NCI-H1417 (cell line): ENCODE measurements around the gene PDE9A.
A peak's percentile ranks its signal among the peaks of the same experiment; 100 is the strongest.

Experiments
- DNase-seq, 3 experiments: peaks; one replicate each; lab custom pipeline; 2025; lab: John Stamatoyannopoulos, UW

Gene PDE9A

DNA sequence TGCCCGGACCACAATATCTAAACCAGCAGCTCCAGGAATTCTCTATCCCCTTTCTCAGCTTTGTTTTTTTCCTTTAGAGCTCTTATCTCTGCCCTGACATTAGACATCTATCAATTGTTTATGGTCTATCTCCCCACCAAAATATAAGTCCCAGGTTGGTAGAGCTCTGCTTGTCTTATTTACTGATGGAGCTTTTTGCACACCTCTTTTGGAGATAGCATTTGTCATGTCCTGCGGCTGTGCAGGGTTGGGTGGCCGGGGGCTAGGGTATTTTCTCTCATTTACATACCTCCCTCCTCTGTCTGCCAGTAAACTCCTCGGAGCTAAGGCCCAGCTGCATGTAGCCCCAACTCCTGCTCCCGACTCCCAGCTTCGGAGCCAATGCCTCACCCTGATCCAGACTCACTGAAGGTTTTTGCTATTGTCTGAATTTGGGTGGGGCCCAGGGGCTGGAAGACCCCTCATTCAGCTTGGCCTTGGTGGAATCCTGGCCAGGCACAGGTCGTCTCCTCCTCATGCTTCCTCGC lies 11.1 kb upstream of the PDE9A start:
- DNase-seq: no peak

DNA sequence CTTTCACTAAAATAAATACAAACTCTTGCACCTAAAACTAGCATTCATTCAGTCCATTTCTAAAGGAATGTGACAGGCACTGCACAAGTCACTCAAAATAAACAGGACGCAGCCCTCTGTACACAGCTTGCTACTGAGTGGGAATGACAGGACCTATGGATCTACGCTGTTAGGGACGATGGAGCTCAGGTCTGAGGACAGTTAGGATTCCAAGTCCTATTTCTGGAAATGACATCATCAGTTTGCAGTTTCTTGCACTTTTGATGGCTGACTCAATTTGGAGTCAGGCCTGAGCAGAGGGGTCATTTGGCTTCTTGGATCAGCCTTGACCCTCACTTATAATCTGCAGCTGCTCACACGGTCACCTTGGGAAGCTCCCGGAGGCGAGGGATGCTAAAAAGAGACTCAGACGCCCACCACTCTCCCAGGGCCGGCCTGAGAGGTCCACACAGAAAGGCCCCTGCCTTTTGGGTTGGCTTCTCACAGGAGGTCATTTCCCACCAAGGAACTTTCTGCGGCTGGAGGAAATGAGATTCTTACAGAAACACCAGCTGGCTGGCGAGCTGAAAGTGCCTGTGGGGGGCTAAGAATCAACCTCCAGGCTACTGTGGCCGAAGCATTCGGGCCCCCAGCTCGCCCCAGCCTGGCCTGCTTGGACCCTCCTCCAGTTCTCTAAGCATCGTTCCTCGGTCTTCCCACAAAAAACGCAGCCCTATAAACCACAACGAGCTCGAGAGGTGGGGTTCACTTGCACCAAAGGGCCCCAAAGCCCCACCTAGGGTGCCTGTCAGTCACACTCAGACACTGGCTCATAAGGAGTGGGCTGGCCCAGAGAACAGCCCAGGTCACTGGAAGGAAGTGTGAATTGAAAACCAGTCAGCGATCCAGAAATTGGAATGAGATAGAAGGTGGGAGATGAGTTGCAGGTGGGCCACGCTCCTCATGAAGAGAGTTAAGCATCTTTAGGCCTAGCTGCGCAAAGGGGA lies 8.9 kb upstream of the PDE9A start:
- DNase-seq: no peak

DNA sequence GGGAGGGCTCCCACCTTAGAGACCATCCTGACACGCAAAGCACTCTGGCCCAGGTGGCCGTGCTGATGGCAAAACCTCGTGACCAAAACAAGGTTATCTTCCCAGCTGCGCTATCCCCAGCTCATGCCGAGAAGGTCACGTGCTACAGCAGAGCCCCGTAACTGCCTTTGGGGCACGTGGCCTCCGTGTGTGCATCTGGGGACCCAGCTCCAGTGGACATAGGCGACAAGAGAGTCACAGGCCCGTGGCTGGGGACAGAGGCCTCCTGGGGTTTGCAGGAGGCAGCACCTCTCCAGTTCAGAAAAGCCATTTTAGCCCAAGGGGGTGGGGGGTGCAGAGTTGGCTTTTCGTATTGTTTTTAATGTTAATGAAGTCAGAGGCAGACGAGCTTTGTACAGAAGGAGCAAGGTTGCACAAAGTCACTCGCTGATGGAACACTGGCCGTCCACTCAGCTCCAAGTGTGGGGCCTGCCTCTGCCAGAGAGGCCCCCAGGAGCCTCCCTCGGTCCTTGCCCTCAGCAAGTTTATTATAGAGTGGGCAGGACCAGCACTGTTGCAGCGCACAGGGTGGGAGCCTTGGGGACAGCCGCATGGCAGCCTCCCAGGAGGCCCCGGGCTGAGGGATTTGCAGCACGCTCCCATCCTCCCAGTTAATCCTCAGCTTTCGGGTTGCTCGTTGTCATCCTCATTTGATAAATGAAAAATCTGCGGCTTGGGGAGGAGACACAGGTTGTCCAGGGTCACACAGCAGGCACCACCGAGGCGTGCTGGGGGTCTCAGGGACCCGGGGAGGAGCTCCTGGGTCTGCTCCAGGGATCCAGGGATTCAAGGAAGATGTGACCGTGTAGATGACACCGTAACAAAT lies 8.0 kb upstream of the PDE9A start:
- no peak for DNase-seq

DNA sequence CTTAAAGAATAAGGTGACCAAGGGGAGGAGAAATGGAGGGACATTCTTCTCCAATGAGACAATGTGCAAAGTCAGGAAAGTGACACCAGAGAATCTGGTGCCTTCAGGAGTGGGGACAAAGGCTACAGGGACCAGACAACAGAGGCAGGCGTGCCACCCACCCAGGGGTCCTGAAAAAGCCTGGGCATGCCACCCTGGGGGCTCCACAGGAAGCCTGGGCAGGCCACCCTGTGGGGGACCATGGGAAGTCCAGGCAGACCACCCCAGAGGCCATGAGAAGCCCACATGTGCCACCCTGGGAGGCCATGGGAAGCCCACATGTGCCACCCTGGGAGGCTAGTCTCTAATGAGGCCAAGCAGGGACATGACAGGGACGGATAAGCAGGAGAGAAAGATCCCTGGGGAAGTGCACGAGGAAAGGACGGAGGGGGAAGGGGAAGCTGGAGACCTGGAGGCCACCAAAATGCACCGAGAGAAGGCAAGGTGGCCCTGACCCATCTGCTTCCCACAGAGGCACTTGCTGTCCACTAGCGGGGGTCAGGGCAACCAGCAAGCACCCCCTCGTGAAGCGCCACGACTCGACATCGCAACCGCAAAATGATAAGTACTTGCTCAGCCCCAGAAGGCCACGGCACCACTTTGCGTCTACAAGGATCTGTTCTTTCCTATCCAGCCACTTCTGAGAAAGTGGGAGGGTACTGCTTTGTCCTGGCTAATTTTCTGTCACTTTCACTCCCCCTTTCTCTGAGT lies 7.2 kb upstream of the PDE9A start:
- DNase-seq: no peak

DNA sequence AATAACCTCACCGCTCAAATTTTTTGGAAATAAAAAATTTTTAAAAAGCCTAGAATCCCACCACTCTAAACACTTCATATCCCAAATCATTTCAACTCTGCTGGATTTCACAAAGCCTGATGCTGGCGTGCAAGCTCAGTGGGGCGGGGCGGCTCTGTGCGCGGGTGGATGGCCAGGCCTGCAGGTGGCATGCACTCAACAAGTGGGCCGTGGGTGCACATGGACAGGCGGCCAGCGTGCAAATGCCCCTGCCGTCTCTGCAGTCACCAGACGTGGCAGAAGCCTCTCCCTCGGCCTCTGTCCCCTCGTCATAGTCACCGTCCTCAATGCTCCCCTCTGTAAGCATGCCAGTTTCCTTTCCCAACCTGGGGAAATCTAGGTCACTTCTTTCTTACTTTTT lies 6.6 kb upstream of the PDE9A start:
- DNase-seq: no peak

DNA sequence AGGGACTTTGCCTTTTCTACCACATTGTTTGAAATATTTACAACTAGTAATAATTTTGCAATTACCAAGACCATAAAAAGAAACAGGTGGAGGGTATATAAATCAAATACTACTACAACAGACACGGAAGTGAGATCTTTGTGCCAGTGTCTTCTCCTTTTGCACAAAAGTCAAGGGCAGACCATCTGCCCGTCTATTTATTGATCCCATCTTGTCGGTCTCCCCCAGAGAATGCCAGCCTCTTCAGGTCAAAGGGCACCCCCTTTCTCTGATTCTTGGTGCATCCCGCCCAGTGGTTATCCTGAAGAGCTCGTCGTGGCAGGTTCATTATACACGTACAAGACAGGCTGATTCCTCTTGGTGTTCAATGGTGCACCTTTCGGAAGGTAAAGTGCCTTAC lies 4.8 kb upstream of the PDE9A start:
- DNase-seq: no peak

DNA sequence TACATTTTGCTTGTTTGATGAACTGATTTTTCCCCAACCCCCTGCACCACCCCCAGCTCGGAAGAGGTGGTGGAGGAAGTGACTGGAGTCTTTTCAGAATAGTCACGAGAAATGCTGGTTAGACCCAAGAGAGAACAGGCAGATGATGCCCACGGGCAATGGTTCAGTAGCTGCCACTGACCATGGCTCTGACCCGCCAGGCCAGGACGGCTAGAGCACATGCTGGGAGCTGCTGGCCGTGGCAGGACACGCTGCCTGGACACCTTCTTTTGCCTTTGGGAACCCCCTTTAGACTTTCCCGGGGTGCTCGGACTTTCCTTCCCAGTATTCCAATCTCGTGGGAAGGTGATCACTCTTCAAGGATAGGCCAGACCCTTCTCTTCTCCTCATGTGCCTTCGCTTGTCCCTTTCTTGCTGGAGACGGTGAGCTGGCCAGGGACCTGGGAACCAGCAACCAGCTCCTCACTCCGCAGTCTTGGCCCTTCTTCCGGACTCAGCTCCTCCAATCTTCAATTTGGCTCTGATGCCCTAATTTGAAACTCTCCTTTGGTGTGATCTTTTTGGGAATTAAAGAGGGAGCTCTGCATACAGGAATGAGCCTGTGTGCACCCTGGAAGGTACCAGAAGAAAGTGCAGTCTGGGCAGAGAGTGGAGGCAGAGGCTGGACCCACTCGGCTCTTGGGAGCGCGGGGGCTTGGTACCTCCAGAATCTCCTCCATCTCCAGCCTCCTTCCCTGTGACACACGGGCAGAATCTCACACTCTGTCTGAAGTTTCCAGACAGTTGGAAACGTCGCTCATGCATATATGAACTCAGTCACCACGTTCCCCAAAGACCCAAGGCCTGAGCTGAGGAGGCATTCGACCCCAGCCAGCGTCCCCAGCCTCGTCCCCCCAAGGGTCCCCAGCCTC lies 4.0 kb upstream of the PDE9A start:
- no peak for DNase-seq

DNA sequence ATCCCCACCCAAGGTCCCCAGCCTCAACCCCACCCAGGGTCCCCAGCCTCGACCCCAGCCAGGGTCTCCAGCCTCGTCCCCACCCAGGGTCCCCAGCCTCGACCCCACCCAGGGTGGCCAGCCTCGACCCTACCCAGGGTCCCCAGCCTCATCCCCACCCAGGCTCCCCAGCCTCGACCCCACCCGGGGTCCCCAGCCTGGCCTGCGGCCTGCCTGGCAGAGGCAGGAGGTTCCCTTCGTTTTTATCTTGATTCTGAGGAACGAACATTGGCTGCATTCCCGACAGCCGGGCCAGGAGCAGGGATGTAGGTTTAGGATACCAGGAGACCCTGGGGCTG lies 3.4 kb upstream of the PDE9A start:
- DNase-seq: no peak

DNA sequence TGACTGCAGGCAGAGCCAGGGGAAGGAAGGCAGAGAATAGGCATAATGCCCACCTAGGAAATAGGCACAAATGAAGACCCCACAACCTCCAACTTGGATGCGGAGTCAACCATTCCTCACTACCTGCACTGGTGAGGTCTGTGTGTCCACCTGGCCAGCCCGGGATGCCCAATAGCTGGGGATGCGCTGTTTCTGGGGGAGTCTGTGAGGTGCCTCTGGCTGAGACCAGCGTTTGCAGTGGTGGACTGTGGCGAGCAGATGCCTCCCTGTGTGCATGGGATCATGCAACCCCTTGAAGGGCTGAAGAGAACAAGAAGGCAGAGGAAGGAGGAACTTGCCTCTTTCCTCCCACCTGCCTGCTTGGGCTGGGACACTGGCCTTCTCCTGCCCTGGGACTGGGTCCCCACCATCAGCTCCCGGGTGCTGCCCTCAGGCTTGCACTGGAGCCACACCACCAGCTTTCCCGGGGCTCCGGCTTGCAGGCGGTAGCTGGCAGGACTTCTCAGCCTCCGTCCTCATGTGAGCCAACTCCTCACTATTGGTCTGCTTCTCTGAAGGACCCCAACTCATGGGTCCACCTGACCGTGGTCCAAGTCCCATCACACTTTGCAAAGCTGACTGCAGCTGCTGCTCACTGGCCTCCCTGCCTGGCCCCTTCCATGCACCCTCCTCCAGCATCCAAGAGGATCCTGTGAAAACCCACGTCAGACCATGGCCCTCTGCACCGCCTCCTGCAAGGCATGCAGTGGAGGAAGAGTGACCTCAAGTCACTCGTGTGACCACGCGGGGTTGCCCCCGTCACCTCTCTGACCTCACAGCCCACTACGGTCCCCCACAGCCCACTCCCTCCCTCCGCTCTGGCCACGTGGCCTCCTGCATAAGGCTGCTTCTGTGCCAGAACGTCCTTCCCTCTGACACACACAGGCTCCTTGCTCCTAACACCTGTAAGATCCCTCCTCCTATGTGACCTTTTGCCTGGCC lies 2.7 kb upstream of the PDE9A start:
- no peak for DNase-seq

DNA sequence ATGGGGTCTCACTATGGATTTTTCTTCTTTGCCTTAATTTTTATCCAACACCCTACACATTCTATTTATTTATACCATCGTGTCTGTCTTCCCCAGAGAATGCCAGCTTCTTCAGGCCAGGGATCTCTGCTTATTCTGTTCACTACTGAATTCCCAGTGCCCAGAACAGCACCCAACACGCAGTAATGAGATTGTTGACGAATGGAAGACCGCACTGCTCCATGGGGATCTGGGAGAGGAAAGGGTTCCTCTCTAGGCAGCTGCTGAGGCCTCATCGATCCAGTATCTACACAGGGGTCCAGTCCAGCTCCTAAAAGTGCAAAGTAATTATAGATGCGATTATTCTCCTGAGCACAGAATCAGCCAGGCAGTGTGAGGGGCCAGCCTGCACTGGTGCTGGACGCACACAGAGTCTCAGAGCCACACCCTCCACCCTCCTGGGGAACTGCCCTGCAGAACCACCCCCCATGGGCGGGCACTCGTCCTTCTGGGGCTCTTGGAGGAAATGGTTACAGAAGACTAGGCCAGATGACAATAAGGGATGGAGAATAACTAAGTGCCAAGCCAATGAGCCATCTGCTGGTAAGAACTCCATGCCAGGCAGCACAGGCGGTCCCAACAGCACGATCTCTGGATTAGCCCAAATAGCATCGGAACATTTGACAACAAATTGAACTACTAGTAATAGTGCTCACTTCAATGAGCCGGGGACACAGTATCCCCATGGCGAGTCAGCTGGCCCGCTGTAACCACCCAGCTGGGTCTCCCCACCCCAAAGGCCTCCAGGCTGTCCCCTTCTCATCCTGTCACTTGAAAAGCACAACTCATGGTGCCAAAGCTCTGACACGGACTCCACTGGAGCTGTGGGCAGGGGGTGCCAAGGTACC lies 1.7 kb upstream of the PDE9A start:
- DNase-seq: peak in 2 of 3 experiments; percentile 40 to 58

DNA sequence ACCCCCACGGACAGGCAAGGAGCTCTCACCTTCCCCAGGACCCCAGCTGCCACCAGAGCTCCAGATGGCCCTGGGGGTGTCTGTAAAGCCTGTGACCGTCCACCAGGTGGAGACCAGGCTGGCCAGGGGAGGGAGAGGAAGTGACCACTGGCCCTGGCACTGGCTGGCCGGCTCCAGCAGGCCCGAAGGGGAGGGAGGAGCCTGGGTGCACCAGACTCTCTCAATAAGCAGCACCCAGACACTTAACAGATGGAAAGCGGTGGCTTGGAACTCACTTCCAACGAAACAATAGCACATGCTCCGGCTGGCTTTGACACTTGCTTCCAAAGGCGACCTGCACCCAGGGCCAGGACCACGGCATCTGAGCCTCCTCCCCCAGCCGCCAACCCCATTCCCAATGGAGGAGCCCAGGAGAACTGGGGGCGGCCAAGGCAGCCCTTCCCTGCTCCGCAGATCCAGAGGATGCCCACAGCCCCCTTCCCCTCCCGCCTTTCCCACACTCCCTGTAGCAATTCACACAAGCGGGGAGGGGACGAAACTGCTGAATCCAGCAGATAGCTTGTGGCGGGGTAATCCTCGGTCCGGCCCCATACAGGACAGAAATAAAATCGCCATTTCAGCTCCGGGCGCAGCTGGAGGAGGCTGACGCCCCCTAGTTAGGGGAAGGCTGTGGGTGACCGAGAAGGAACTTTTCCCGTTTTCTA lies 742 bp upstream of the PDE9A start:
- peak in 2 of 3 experiments; percentile 60 to 68 for DNase-seq

DNA sequence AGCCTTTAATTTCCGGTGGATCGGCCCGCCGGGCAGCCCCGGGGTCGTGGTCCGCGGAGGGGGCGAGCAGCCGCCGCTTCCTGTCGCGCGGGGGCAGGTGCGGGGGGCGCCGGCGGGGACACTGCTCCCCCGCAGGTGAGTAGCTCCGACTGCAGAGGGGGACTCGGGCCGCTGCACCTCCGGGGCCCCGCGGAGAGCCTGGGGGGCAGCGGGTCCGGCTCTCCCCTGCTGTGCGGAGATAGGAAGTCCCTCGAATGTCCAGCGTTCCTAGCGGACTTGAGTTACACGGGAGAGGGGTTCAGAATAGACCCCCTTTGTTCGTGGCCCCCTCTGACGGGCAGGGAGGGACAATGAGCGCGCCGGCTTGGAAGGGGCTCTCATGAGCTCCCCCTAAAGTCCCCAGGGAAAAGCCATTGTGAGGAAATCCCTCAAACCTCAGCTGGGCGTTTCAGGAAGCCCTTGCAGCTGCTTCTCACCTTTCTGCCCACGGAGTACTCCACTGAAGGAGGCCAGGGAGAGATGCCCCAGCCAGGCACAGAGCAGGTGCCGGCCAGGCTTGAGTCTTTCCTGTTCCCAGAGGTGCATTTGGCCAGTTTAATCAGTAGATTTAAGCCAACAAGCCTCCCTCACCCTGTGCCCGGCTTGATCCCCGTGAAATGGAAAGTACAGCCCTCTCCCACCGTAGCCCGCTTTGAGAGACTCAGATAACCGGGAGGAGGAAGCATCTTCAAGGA lies 925 bp downstream of the PDE9A start:
- peak; percentile 39 to 90 (median 81) for DNase-seq

DNA sequence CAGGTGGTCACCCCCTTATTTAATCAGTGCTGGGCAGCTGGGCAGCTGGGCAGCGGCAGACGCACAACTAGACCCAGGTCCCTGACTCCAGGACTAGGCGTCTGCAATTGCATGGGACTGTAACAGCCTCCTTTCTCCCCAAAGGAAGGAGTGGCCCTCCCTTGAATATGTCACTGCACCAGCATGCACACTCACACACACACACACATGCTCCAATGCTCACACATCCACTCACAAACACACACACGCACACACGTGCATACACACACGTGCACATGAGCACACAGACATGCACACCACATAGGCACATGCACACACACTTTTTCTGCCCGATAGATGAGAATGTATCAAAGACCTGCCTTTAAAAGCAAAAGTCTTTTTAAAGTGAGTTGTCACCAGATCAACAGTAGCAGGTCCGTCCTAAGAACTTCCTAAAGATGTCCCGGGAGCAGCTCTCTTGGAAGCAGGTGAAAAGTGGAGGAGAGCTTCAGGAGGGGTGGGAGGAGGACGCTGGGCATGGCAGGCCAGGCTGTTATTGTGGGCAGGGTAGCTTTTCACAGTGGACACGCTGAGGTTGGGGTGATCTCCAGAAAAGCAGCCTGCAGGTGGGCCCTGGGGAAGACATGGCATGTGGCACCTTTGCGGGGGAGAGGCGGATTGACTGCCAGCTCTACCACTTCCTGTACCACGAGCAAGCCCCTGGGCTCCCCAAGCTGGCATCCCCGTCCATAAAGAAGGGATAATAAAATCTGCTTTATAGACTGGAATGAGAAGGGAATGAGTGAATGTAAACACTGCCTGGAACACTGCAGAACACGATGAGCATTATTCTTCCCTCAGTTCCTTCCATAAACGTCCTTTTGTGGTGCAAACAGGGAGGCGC lies 1.7 kb downstream of the PDE9A start:
- DNase-seq: peak in 1 of 3 experiments; percentile 38

DNA sequence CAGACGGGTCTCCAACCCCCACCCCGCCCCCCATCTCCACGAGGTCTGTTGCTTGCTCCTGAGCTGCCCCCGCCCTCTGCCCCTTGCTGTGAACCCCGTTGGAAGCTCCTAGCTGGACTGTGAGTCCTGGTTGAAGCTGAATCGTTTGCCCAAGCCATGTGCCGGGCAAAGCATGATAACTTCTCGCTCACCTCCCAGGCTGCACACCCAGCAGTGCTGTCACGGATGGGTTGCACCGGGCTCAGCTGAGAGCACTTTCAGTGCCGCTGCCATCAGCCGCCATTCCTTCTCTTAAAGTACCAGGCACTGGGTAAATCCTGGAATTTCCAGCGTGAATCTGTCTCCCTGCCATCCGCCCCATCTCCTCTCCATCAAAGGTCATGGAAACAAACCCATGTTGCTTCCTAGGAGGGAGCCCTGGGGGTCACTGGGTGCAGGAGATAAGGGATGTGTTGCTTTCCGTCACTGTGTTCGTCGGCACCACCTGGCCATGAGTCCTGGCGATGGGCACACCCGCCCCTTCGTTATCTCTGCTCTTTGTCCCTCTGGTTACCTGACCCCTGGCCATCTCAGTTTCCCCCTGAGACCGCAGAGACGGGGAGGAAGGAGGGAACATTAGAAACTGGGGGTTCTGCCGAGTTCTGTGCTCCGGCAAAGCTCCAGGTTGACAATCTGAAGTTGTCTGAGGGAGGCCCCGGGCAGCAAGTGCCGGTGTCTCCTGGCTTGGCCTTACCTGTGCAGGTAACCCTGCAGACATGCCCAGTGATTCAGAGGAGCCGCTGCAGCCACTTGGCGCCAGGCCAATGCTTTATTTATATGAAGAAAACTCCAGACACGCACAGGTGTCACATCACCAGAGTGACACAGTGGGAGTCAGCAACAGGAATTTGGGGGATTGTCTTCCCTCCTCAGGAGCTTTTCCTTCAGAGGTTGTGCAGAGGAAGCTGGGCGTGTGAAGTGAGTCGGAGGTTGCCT lies 2.7 kb downstream of the PDE9A start:
- peak; percentile 15 to 45 (median 38) for DNase-seq

DNA sequence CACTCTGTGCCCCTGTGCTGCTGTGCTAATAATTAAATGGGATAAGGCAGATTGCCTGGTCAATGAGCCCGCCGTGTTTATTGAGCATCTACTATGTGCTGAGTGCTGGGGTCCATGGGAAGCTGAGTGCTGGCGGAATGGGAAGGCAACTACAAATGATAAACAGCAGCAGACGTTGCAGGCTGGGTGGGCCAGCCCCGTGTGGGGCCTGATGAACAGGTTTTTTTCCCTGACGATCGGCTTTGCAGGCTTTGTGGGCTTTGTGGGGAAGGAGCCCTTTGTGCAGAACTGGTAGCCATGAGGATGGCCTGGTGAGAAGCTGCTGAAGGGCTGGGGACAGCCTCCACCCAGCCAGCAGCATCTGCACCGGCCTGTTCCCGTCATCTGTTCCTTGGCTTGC lies 3.5 kb downstream of the PDE9A start:
- DNase-seq: no peak
